ENCODE data around the gene ADGB.

The ADGB gene

GRCh38 chr6:146628350-146628749 lies 29.6 kb downstream of the ADGB start:
- DNase-seq (ENCODE audit: extremely low read depth, low read depth): no peak
- TF ChIP-seq CTCF (IDR thresholded peaks at IDR 0.05; ENCODE audit: low read depth, low read length): no peak

DNA sequence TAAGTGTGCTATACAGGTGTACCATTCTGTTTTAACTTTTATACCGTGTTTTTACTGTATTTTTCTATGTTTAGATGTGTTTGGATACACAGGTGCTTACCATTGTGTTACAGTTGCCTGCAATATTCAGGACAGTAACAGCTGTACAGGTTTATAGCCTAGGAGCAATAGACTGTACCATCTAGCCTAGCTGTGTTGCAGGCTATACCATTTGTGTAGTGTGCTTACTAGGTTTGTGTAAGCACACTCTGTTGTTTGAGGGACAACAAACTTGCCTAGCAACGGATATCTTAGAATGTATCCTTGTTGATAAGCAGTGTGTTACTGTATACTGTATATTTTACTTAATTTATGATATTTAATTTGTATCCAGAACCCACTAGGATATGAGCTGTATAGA lies 35.2 kb downstream of the ADGB start:
- TF ChIP-seq CTCF (IDR thresholded peaks at IDR 0.05; ENCODE audit: low read depth, low read length): no peak
- no peak for DNase-seq (ENCODE audit: extremely low read depth, low read depth)

GRCh38 chr6:146635165-146635564 lies 36.4 kb downstream of the ADGB start:
- no peak for TF ChIP-seq CTCF (IDR thresholded peaks at IDR 0.05; ENCODE audit: low read depth, low read length)
- no peak for DNase-seq (ENCODE audit: extremely low read depth, low read depth)

DNA sequence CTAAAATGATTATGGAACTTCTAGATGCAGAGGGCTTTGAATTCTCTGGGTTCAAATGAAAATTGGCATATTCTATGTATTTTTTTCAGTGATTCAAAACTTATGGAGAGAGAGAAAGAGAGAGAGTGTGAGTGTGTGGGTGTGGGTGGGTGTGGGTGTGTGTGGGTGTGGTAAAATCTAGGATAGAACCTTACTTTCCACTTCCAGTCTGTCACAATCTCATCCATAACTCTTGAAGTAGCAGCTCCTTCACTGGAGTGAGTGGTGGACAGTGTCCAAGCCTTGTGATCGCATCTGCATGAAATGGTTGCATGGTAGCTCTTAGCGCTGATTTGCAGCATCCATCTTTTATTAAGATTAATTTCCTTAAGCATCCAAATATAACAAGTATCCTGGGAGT lies 37.7 kb downstream of the ADGB start:
- TF ChIP-seq CTCF (IDR thresholded peaks at IDR 0.05; ENCODE audit: low read depth, low read length): no peak

DNA sequence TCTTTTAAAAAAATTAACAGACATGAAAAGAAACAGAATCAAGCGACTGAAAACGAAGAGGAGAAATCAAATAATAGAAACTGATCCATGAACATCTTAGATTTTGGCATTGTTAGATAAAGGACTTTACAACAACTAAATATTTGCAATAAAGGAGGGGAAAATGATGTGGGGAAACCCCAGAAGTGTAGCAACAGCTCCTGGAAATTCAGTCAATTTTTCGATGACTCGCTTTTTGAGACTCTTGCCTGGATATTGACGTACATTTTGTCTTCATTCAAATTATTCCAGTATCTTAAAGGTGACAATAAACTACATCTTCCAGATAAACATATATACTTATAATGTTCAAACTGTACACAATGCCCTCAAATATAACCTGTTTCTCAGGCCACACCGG lies 44.1 kb downstream of the ADGB start:
- no peak for DNase-seq (ENCODE audit: extremely low read depth, low read depth)
- TF ChIP-seq CTCF (IDR thresholded peaks at IDR 0.05; ENCODE audit: low read depth, low read length): no peak

More for the DNA sequence above, 37.7 kb downstream of the ADGB start:
- DNase-seq (ENCODE audit: extremely low read depth, low read depth): no peak

DNA sequence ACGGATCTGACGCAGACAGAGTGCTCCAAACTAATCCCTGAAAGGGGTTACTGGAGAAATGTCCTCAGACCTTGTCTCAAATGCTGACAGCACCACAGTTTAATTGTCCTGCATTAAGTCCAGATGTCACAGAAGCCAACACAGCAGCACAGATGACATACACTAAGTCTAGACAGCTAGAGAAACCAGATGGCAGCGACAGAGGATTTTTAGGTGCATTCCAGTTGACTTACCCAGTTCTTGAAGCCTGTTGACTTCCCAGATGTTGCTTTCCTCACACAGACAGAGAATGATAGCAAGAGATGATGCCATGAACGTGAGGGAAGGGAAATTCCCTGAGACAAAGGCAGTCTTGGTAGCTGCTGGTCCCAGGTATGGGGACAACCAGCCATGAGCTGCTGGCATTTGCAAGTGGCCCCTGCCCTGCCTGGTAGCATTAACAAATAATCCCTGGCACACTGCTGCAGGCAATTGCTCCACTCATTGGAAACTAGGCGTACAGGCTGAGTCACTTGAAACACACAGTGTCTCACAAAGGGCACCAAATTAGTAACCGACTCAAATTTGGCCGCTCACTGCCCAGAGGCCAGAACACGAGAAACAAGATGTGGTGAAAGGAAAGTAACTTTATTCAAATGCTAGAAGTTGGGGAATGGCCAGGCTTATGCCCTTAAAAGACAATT lies 52.2 kb downstream of the ADGB start:
- TF ChIP-seq CTCF (IDR thresholded peaks at IDR 0.05; ENCODE audit: low read depth, low read length): no peak
- no peak for DNase-seq (ENCODE audit: extremely low read depth, low read depth)

DNA sequence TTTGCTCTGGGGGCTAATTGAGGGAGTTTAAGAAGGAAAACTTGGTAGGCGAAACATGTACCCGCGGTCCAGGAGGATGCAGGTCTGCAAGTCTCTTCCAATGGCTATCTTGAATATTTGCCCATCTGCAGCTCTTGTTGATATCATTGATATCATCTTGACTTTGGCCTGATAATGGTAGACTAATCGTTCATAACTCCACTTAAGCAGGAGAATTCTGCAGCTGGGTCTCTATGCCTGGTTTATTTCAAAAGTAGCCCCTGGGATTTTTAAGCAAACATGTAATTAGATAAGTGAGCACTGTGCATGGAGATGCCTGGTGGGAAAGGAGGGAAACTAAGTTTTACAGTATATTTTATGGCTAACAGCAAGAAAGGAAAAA lies 52.7 kb downstream of the ADGB start:
- TF ChIP-seq CTCF (IDR thresholded peaks at IDR 0.05; ENCODE audit: low read depth, low read length): no peak

More for the DNA sequence above, 52.7 kb downstream of the ADGB start:
- no peak for DNase-seq (ENCODE audit: extremely low read depth, low read depth)

Measured in AG09319 (cell line).